GM12874 (cell line): ENCODE data around the gene PPP1R14C.

Source experiments
- TF ChIP-seq, protein P1 (sequence below): IDR thresholded peaks from 2 replicates; pipeline ENCODE4 v1.5.1; 2011; ENCODE audit warnings: low read depth, mild to moderate bottlenecking, control low read depth, low read length, moderate library complexity; ENCODE audit not compliant: insufficient read depth

Gene PPP1R14C

DNA sequence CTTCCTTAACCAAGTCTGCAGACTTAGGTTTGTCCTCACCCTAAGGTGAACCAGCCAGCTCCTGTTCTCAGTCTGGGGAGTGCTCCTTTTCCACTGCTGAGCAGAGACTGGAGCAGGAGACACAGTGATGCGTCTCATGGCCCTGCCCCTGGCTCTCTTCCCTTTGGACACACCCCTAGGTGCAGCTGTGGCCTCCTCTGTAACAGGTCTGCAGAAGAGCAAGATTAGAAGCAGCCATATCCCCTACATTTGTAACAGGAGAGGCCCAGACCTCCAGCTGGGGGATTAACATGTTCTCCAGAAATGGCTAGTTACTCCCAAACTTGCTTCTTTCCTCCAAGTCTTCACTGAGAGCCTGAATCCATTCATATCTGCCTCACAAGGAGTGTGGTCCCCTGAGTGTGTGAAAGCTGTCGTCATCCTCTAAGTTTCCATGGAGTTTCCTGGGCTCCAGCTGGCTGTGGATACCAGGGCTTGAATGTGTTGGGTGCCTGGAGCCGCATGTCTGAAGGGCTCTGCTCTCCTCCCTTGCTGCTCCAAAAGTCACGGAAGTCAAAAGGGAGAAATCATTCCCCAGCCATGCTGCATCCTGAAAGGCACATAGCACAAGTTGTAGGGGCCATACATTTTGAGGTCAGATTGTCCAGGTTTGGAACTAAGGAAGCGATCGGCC lies 57.7 kb downstream of the PPP1R14C start:
- TF ChIP-seq, protein P1, sequence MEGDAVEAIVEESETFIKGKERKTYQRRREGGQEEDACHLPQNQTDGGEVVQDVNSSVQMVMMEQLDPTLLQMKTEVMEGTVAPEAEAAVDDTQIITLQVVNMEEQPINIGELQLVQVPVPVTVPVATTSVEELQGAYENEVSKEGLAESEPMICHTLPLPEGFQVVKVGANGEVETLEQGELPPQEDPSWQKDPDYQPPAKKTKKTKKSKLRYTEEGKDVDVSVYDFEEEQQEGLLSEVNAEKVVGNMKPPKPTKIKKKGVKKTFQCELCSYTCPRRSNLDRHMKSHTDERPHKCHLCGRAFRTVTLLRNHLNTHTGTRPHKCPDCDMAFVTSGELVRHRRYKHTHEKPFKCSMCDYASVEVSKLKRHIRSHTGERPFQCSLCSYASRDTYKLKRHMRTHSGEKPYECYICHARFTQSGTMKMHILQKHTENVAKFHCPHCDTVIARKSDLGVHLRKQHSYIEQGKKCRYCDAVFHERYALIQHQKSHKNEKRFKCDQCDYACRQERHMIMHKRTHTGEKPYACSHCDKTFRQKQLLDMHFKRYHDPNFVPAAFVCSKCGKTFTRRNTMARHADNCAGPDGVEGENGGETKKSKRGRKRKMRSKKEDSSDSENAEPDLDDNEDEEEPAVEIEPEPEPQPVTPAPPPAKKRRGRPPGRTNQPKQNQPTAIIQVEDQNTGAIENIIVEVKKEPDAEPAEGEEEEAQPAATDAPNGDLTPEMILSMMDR = no peak

DNA sequence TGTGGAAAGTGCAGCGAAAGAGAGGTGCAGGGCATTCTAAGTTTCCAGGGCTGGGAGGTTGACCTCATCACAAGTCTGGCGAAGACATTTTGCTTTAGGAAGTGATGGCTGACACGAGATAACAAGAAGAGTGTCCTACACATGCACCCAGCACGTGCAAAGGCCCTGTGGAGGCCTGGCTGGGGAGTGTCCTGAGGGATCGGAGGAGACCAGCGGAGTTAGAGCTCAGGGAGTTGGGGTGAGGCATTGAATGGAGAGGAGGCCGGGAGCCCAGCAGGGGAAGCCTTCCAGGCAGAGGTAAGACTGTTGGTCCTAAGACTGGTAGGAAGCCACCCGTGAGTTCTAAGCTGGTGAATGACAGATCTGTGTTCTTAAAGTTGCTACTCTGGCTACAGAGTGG lies 58.4 kb downstream of the PPP1R14C start:
- TF ChIP-seq, protein P1 = no peak

DNA sequence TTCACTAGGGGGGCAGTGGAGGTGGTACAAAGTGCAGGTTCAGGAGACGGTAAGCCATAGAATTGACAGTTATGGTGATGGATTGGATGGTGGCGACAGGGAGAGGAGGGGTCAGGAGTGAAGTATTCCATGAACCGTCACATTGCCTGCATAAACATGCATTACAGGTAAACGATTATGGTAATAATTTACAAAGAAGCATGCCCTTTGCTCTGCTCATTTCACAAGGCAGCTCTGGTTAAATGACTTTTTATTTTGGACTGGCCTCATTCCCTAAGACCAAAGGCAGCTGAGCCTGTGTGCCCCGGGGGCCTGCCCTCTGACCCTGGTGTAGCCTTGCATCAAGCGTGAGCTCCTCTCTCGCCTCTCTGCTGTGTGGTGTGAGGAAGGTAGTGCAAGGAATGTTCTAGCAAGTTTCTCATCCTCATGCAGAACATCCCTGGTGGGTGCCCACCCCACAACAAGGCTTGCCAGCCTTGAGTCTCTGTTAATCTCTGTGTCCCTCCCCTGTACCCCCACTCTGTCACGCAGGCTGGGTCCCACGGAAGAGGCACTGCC lies 59.0 kb downstream of the PPP1R14C start:
- TF ChIP-seq, protein P1 = no peak

DNA sequence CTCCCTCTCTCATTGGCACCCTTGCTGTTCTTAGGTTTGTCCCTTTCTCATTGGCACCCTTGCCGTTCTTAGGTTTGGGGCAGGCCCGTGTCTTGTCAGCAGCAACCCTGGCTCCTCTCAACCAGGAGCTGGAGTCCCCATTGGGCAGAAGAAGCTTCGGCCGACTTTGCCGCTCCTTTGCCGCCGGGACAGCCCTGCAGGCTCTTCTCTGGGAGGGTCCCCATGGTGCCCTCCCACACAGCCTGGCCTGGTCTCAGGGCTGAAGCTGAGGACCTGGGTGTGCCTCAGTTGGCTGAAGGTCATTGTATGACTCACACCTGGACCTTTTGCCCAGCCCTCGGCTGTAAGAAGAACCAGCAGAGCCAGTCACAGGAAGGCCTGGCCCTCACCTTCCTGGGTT lies 59.6 kb downstream of the PPP1R14C start:
- TF ChIP-seq, protein P1 = no peak

DNA sequence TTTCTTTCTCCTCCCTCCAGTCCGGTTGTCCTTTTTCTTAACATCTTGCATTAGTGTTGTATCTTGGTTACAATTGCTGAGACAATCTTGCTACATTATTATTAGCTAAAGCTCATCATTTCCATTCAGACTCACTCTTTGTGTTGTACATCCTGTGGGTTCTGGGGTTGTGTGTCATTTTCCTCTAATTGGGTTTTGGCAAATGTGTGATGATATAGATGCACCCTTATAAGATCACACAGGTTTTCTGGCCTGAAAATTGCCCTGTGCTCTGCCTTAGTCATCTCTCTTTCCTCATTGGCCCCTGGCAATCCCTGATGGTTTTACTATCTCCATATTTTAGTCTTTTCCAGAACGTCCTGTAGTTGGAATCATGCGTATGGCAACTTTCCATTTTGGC lies 60.1 kb downstream of the PPP1R14C start:
- TF ChIP-seq, protein P1 = no peak

DNA sequence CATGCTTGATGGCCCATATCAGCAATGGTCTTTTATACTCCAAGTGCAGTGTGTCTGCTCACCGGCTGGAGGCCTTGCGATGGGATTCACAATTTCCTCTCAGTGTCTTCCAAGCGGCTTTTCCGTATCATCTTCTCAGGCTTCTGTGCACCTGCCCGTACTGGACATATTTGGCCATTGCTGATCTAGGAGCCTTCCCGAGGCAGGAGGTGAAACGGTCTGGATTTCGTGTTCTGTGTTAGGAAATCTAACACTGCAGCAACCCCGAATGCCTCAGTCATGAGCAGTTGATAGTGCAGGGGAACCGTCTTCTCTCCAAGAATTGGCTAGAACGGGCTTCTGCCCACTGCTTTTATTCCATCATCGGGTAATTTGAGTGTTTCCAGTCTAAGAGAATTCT lies 60.5 kb downstream of the PPP1R14C start:
- TF ChIP-seq, protein P1 = no peak

DNA sequence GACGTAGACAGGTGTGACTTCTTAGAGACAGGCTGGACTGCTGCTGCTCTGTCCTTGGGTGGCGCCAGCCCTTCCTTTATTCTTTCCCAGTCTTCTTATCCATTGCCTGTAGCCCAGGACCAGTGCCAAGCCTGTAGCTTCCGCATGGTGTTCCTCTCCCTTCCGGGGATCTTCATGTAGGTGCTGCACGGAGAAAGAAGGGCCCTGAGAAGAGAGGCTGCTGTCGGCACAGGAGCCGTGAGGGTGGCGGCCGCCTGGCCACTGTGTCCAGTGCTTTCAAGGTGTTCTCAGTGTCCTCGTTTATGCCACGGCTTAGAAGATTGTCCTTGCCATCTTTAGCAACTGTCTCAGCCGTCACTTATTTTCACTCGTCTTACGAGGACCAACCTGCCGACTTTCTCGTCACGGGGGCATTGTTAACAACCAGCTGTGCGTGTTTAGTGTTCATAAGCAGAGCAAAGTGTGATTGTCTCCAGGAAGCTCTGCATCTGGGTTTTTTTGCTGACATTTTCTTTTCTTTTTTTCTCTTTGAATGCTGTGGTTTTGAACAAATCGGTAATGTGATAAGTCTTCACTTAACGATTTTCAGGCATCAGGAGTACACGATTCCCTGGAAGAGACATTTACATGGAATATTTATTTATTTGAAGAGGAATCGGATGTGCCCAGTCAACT lies 61.2 kb downstream of the PPP1R14C start:
- TF ChIP-seq, protein P1 = no peak
